Lower leg skin (tissue), 4 donors: Measurements from ENCODE around the gene RBM10. TPM values are rescaled to one million over a fixed set of nuclear protein-coding genes. Genes with fewer than 3 reads are reported as not detected.
"Not testable (repeated sequence)": the region's sequence is repeated elsewhere in the genome, so short reads cannot be mapped to it uniquely, and the experiment has no call there.

Source experiments
- DNase-seq, 2 donors: peaks; one replicate each; pipeline ENCODE4 v3.0.0-alpha.2; 2019; ENCODE audit warnings: low spot score in 2 of 2
- H3K4me3 ChIP-seq: fragments of 200-600 bp; sonication (generic); 2 replicates; pipeline ENCODE4 v1.5.1; 2017; ENCODE audit warnings: mild to moderate bottlenecking, low read depth; ENCODE audit not compliant: poor library complexity, severe bottlenecking
- POLR2A ChIP-seq, 2 donors: fragments of 450-650 bp; IDR thresholded peaks; one replicate each; pipeline ENCODE4 v1.6.1; 2016 to 2017; ENCODE audit warnings: antibody characterized with exemption in 2 of 2, mild to moderate bottlenecking in 1 of 2, moderate library complexity in 1 of 2
- WGBS, 2 donors: methylation state at CpG; one replicate each; pipeline ENCODE4 v1.1.5; 2018; 5-methylcytosine and 5-hydroxymethylcytosine counted together
- intact Hi-C: fragments of 100-400 bp; cut with DNase I; formaldehyde crosslinking; loops from one replicate; pipeline ENCODE4 v1.15.0; 2023; ENCODE audit warnings: low total_unique reads
- total RNA-seq, 4 donors: library from RNA; depleted of rRNA; stranded (reverse); fragments of >200 nt; gene quantifications; one replicate each; pipeline ENCODE4 v1.1.0, GENCODE V29; 2016
- TF ChIP-seq, protein P1 (sequence below), 3 donors: fragments of 450-650 bp; IDR thresholded peaks; one replicate each; pipeline ENCODE4 v1.5.1; 2016; ENCODE audit warnings: antibody characterized with exemption in 3 of 3, mild to moderate bottlenecking in 3 of 3, moderate library complexity in 2 of 3

RBM10 gene
- total RNA-seq: 10 to 100 TPM; 22.2 to 35.4 (median 31.2) TPM

- TF ChIP-seq, protein P1, sequence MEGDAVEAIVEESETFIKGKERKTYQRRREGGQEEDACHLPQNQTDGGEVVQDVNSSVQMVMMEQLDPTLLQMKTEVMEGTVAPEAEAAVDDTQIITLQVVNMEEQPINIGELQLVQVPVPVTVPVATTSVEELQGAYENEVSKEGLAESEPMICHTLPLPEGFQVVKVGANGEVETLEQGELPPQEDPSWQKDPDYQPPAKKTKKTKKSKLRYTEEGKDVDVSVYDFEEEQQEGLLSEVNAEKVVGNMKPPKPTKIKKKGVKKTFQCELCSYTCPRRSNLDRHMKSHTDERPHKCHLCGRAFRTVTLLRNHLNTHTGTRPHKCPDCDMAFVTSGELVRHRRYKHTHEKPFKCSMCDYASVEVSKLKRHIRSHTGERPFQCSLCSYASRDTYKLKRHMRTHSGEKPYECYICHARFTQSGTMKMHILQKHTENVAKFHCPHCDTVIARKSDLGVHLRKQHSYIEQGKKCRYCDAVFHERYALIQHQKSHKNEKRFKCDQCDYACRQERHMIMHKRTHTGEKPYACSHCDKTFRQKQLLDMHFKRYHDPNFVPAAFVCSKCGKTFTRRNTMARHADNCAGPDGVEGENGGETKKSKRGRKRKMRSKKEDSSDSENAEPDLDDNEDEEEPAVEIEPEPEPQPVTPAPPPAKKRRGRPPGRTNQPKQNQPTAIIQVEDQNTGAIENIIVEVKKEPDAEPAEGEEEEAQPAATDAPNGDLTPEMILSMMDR (IDR thresholded peaks at IDR 0.05): peak in 1 of 3 donors; percentile 91
- TF ChIP-seq POLR2A (IDR thresholded peaks at IDR 0.05): no peak
- DNase-seq: peak; percentile 90 to 98
- WGBS, 2 donors: 0 to 45% methylated on average over 6 to 53 of the region's 54 CpGs
- peak within 1 kb of the TSS; percentile 68 for H3K4me3 ChIP-seq
- intact Hi-C loops: no loop called here
Observed at GRCh38 chrX:47144626-47145394, at the start of gene RBM10, which contains the start of gene NDUFB11. TSS of gene RBM10 (plus strand) at chrX:47145221. CDS start at chrX:47147482, 2,261 bp downstream. TSS of gene NDUFB11 (minus strand) at chrX:47144702. CDS start at chrX:47144679, 23 bp downstream.

DNA sequence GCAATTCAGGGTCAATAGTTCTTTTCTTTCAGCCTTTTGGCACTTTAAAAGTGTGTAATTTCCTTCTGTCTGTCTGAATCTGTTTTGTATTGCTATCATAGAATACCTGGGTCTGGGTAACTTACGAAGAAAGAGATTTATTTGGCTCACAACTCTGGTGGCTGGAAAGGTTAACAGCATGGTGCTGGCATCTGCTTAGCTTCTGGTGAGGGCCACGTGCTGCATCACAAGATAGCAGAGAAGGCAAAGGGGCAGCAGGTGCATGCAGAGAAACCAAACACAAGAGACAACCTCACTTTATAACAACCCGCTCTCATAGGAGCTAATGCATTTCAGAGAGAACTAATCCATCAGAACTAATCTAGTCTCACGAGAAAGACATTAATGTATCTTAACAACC lies 48.0 kb upstream of the RBM10 start:
- no peak for TF ChIP-seq POLR2A (IDR thresholded peaks at IDR 0.05)
- TF ChIP-seq, protein P1 (IDR thresholded peaks at IDR 0.05): no peak
- DNase-seq: no peak
- intact Hi-C loops: no loop called here
- no peak overlapping the region for H3K4me3 ChIP-seq
- 77 to 83% methylated on average over 4 of the region's 4 CpGs for WGBS, 2 donors

DNA sequence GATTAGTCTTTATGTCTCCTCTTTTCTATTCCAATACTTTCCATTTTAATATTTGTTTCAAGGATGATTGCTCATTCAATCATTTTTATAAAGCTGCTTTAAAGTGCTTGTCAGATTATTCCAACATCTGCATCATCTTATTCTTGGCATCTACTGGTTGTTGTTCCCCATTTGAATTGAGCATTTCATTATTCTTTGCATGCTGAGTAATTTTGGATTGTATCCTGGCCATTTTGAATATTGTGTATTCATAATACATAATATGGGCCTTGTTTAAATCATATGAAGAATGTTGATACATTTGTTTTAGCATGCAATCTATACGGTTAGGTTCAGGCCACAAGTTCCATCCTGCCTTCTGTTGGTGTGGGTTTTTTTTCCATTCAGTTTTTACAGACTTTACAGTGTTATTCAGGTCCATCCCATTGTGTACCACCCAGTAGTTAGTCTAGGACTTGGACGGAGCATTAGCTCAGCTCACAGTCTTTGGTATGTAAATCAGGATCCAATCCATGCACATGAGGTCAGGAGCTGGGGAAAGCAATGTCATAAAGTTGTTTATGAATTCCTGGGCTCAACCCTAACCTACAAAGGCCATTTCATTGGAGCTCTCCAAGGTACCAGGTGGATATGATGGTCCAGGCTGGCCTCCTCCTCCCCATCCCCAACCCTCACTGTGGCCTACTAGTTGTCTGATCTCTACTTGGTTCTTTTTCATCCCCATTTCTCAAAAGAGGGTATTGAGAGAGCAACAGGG lies 46.5 kb upstream of the RBM10 start:
- intact Hi-C loops: no loop called here
- no peak for TF ChIP-seq POLR2A (IDR thresholded peaks at IDR 0.05)
- TF ChIP-seq, protein P1 (IDR thresholded peaks at IDR 0.05): no peak
- WGBS, 2 donors: 67 to 72% methylated on average over 1 to 2 of the region's 2 CpGs
- no peak for DNase-seq
- H3K4me3 ChIP-seq: no peak overlapping the region

GRCh38 chrX:47101206-47101605 lies 43.8 kb upstream of the RBM10 start:
- WGBS, 2 donors: 78 to 86% methylated on average over 4 of the region's 4 CpGs
- H3K4me3 ChIP-seq: no peak overlapping the region
- no peak for TF ChIP-seq POLR2A (IDR thresholded peaks at IDR 0.05)
- DNase-seq: peak in 1 of 2 donors; percentile 56
- intact Hi-C loops: no loop called here

DNA sequence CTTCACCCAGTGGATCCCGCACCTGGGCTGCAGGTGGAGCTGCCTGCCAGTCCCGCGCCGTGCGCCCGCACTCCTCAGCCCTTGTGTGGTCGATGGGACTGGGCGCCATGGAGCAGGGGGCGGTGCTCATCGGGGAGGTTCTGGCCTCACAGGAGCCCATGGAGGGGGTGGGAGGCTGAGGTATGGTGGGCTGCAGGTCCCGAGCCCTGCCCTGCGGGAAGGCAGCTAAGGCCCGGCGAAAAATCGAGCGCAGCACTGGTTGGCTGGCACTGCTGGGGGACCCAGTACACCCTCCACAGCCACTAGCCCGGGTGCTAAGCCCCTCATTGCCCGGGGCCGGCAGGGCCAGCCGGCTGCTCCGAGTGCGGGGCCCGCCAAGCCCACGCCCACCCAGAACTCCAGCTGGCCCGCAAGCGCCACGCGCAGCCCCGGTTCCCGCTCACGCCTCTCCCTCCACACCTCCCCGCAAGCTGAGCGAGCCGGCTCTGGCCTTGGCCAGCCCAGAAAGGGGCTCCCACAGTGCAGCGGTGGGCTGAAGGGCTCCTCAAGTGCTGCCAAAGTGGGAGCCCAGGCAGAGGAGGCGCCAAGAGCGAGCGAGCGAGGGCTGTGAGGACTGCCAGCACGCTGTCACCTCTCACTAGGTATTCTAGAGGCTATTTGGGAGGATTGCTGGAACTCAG lies 33.9 kb upstream of the RBM10 start:
- DNase-seq: peak in 1 of 2 donors; percentile 54
- 95 to 100% methylated on average over 1 to 25 of the region's 40 CpGs for whole genome bisulfite sequencing, 2 donors
- H3K4me3 ChIP-seq, intact Hi-C loops: not testable (repeated sequence)

DNA sequence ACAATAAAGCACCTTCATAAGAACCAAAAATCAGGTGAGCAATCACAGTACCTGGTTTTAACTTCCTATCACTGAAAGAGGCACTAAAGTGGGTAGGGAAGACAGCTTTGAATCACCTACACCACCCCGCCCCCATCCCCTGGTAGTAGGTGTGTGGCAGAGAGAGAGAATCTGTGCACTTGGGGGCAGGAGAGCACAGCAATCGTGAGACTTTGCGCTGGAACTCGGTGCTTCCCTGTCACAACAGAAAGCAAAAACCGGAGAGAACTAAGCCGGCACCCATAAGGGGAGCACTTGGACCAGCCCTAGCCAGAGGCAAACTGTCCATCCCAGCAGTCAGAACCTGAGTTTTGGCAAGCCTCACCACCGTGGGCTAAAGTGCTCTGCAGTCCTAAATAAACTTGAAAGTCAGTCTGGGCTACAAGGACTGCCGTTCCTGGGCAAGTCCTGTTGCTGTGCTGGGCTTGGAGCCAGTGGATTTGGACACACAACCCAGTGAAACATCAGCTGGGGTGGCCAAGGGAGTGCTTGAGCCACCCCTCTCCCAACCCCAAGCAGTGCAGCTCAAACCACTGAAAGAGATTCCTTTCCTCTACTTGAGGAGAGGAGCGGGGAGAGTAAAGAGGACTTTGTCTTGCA lies 32.6 kb upstream of the RBM10 start:
- DNase-seq: peak in 1 of 2 donors; percentile 72
- intact Hi-C loops: no loop called here
- WGBS, 2 donors: 64 to 70% methylated on average over 8 of the region's 9 CpGs
- H3K4me3 ChIP-seq: no peak overlapping the region
- TF ChIP-seq, protein P1 (IDR thresholded peaks at IDR 0.05): no peak
- TF ChIP-seq POLR2A (IDR thresholded peaks at IDR 0.05): no peak

DNA sequence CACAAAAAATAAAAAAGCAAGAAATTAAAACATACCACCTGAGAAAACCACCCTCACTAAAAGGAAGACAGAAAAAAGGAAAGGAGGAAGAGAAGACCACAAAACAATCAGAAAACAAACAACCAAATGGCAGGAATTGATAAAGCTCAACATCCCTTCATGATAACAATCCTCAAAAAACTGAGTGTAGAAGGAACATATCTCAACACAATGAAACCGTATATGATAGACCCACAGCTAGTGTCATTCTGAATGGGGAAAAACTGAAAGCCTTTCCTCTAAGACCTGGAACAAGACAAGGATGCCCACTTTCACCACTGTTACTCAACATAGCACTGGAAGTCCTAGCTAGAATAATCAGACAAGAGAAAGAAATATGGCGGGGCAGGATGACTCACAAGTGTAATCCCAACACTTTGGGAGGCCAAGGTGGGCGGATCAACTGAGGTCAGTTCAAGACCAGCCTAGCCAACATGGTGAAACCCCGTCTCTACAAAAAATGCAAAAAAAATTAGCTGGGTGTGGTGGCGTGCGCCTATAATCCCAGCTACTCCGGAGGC lies 28.4 kb upstream of the RBM10 start:
- intact Hi-C loops, H3K4me3 ChIP-seq: not testable (repeated sequence)
- DNase-seq: peak in 1 of 2 donors; percentile 23
- WGBS, 2 donors: 92 to 93% methylated on average over 7 of the region's 7 CpGs

- DNase-seq, H3K4me3 ChIP-seq, intact Hi-C loops: not testable (repeated sequence)
- WGBS, 2 donors: 81 to 83% methylated on average over 2 to 3 of the region's 3 CpGs
Observed at GRCh38 chrX:47124466-47124865, 20.6 kb upstream of the RBM10 start.
